CD4-positive, alpha-beta T cell (primary cell): Measurements from ENCODE around the gene GPR158. TPM values are rescaled to one million over a fixed set of nuclear protein-coding genes. Genes with fewer than 3 reads are reported as not detected.

ENCODE experiments used
- ATAC-seq: fragments of 200-7000 bp; cut with Tn5 transposase; one replicate; pipeline ENCODE4 v1.10.0; 2022; ENCODE audit warnings: mild to moderate bottlenecking; ENCODE audit not compliant: poor library complexity
- CTCF ChIA-PET: fragments of 350-600 bp; sonication (Branson Sonifier 250); formaldehyde crosslinking; loops from one replicate; lab custom pipeline; 2021; ENCODE audit warnings: antibody characterized with exemption, inconsistent platforms; lab: Charles Lee
- POLR2A ChIA-PET: fragments of 350-600 bp; sonication (Branson Sonifier 250); formaldehyde crosslinking; loops from one replicate; lab custom pipeline; 2021; ENCODE audit warnings: antibody characterized with exemption, inconsistent platforms; lab: Charles Lee
- DNase-seq, 14 experiments: peaks; one replicate each; pipeline ENCODE4 v3.0.0-alpha.2; 2013 to 2020; ENCODE audit warnings: mixed read lengths in 2 of 14
- H3K27ac ChIP-seq, 2 donors: one replicate each; pipeline versions ENCODE4 v1.5.1 to v1.7.0; 2013; ENCODE audit warnings: low read length in 2 of 2, low read depth in 1 of 2, mild to moderate bottlenecking in 1 of 2
- H3K27me3 ChIP-seq, 2 experiments: 1 replicate in 1 of 2; 2 replicates in 1 of 2; pipeline versions ENCODE4 v1.6.1 to v1.7.0; 2013; ENCODE audit warnings: low read length in 2 of 2, control low read depth in 1 of 2, mild to moderate bottlenecking in 1 of 2, moderate library complexity in 1 of 2; ENCODE audit not compliant: insufficient read depth in 2 of 2, control insufficient read depth in 1 of 2
- H3K36me3 ChIP-seq: one replicate; pipeline ENCODE4 v1.6.1; 2013; ENCODE audit warnings: low read length, control low read depth; ENCODE audit not compliant: insufficient read depth
- H3K4me1 ChIP-seq: one replicate; pipeline ENCODE4 v1.6.1; 2013; ENCODE audit warnings: low read length, control low read depth; ENCODE audit not compliant: insufficient read depth
- H3K4me3 ChIP-seq: one replicate; pipeline ENCODE4 v1.5.1; 2013; ENCODE audit warnings: mild to moderate bottlenecking, low read length, moderate library complexity
- H3K9me3 ChIP-seq, 2 experiments: 1 replicate in 1 of 2; 2 replicates in 1 of 2; pipeline versions ENCODE4 v1.6.1 to v1.7.0; 2013; ENCODE audit warnings: low read length in 2 of 2, mild to moderate bottlenecking in 2 of 2, control low read depth in 1 of 2, moderate library complexity in 1 of 2; ENCODE audit not compliant: control insufficient read depth in 1 of 2, insufficient read depth in 1 of 2
- H3K27ac Mint-ChIP-seq: one replicate; pipeline ENCODE4 v1.8.0; 2020; ENCODE audit warnings: mixed read lengths
- H3K27me3 Mint-ChIP-seq: one replicate; pipeline ENCODE4 v1.8.0; 2021; ENCODE audit warnings: mixed read lengths
- H3K36me3 Mint-ChIP-seq: one replicate; pipeline ENCODE4 v1.8.0; 2021; ENCODE audit warnings: low read depth, mixed read lengths
- H3K4me1 Mint-ChIP-seq: one replicate; pipeline ENCODE4 v1.8.0; 2021; ENCODE audit warnings: low read depth, mixed read lengths
- H3K4me3 Mint-ChIP-seq: one replicate; pipeline ENCODE4 v1.8.0; 2020; ENCODE audit warnings: mild to moderate bottlenecking, mixed read lengths
- H3K9me3 Mint-ChIP-seq: one replicate; pipeline ENCODE4 v1.8.0; 2020; ENCODE audit warnings: mixed read lengths
- intact Hi-C, 2 experiments: fragments of 100-400 bp; cut with DNase I in 1 of 2; cut with micrococcal nuclease in 1 of 2; formaldehyde crosslinking; loops; one replicate each; pipeline versions ENCODE4 v1.15.1 to v1.9.0; 2023 to 2025; cut with DNase I, micrococcal nuclease
- total RNA-seq, 174 experiments: library from RNA in 2 of 174; stranded (reverse) in 2 of 174; gene quantifications; one replicate each; pipeline ENCODE4 v1.2.3 and lab custom pipeline; 2021 to 2026
- TF ChIP-seq, protein P1 (sequence below): fragments of 200-600 bp; IDR thresholded peaks from one replicate; pipeline ENCODE4 v1.8.0; 2022; ENCODE audit warnings: antibody characterized with exemption, mild to moderate bottlenecking

GPR158 gene
- total RNA-seq, 2 experiments from 2014 or later: not detected

DNA sequence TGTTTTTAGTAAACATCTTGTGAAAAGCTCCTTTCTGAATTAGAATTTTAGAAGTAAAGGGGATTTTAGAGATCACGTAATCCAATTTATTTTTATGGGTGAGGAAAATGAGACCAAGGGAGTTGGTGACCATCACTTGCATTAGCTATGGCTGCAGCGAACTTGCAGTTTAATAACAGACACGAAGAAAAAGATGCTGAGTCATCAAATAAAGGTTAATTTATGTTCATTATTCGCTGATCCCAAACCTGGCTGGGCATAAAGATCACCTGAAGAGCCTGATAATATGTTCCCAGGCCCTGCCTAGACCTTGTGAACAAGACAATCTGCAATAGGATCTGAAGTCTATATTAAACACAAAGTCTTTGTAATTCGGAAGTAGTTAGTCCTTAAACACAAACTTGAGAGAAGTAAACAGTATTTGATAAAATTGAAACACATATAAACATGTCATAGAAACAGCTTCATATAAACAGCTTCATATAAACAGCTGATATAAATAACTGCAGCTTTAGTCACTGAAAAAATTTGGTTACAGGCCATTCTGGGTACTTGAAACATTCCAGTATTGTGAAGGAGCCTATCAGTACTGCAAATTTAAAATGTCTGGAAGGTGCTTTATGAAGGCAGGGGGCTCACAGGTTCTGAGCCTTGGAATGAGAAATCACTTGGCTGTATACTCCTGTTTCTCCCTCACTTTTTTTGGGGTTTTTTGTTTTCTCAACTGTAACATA, 16.5 kb downstream of the GPR158 start:
- Mint-ChIP-seq H3K4me1 (no peaks in the 10 kb centered on the region), H3K9me3 (no peaks in the 10 kb centered on the region), H3K27me3 (no peaks in the 10 kb centered on the region), H3K4me3 (no peak overlapping the region), H3K36me3 (no peaks in the 10 kb centered on the region), H3K27ac (no peak overlapping the region)
- TF ChIP-seq, protein P1, sequence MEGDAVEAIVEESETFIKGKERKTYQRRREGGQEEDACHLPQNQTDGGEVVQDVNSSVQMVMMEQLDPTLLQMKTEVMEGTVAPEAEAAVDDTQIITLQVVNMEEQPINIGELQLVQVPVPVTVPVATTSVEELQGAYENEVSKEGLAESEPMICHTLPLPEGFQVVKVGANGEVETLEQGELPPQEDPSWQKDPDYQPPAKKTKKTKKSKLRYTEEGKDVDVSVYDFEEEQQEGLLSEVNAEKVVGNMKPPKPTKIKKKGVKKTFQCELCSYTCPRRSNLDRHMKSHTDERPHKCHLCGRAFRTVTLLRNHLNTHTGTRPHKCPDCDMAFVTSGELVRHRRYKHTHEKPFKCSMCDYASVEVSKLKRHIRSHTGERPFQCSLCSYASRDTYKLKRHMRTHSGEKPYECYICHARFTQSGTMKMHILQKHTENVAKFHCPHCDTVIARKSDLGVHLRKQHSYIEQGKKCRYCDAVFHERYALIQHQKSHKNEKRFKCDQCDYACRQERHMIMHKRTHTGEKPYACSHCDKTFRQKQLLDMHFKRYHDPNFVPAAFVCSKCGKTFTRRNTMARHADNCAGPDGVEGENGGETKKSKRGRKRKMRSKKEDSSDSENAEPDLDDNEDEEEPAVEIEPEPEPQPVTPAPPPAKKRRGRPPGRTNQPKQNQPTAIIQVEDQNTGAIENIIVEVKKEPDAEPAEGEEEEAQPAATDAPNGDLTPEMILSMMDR: no peak
- Histone ChIP-seq H3K4me1 (no peaks in the 10 kb centered on the region), H3K27me3 (no peaks in the 10 kb centered on the region), H3K9me3 (no peaks in the 10 kb centered on the region), H3K4me3 (no peak overlapping the region), H3K27ac (no peak overlapping the region), H3K36me3 (no peaks in the 10 kb centered on the region)
- CTCF ChIA-PET: no interaction called here
- intact Hi-C loops: no loop called here
- DNase-seq: no peak
- POLR2A ChIA-PET: no interaction called here
- no peak for ATAC-seq

- Histone ChIP-seq H3K9me3 (no peaks in the 10 kb centered on the region), H3K36me3 (no peaks in the 10 kb centered on the region), H3K27ac (no peak overlapping the region), H3K4me3 (no peak overlapping the region), H3K4me1 (no peaks in the 10 kb centered on the region), H3K27me3 (no peaks in the 10 kb centered on the region)
- H3K27ac Mint-ChIP-seq: no peak overlapping the region
- H3K36me3 Mint-ChIP-seq: no peaks in the 10 kb centered on the region
- ChIA-PET CTCF (no interaction called here), POLR2A (no interaction called here)
- H3K4me1 Mint-ChIP-seq: no peaks in the 10 kb centered on the region
- H3K4me3 Mint-ChIP-seq: no peak overlapping the region
- ATAC-seq (no peak), DNase-seq (no peak)
- TF ChIP-seq, protein P1: no peak
- no peaks in the 10 kb centered on the region for H3K27me3 Mint-ChIP-seq
- intact Hi-C loops: no loop called here
- no peaks in the 10 kb centered on the region for H3K9me3 Mint-ChIP-seq
Measured at GRCh38 chr10:25198151-25198550, 23.4 kb downstream of the GPR158 start.

DNA sequence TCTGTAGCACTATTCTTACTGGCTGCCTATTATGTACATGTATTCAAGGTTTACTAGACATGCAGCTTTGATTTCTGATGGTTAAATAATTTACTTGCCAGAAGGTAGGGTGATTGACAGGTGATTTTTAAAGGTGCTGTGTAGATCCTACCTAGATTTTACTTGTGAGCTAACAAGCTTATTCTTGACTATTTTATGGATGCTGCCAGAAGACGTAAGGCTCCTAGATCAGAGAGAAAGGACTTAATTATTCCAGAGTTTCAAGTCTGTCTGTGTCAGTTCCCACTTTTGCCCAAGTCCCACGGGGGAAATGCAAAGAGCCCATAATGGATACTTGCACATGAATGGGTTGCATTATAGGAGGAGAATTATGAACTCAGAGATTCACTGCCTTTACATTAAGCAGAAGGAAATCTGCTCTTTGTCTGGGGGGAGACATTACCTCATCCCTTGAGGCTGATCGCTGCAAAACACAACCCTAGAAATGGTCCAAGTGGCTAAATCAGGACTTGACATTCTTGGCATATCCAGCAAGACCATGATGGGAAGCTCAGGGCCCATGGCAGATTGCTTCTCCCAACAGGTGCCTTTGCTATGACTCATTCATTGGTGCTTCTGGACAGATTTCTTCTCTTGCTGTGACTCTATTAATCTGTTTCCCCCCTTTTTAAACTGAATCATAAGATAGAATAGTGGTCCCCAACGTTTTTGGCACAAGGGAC, 32.1 kb downstream of the GPR158 start:
- TF ChIP-seq, protein P1: no peak
- Histone ChIP-seq H3K36me3 (no peaks in the 10 kb centered on the region), H3K27me3 (no peaks in the 10 kb centered on the region), H3K4me3 (no peak overlapping the region), H3K27ac (no peak overlapping the region), H3K4me1 (no peaks in the 10 kb centered on the region), H3K9me3 (no peaks in the 10 kb centered on the region)
- no peak for ATAC-seq
- H3K36me3 Mint-ChIP-seq: no peaks in the 10 kb centered on the region
- no peaks in the 10 kb centered on the region for H3K4me1 Mint-ChIP-seq
- H3K27ac Mint-ChIP-seq: no peak overlapping the region
- peaks cover 23% of the 10 kb centered on the region for H3K27me3 Mint-ChIP-seq
- no peak for DNase-seq
- ChIA-PET CTCF (no interaction called here), POLR2A (no interaction called here)
- no peaks in the 10 kb centered on the region for H3K9me3 Mint-ChIP-seq
- no peak overlapping the region for H3K4me3 Mint-ChIP-seq
- intact Hi-C loops: no loop called here
